Astrocyte of the cerebellum (primary cell): ENCODE measurements around the gene DRAP1.

ENCODE experiments used
- DNase-seq: peaks from one replicate; pipeline ENCODE4 v3.0.0-alpha.2; 2011; ENCODE audit warnings: low read depth
- H3K4me3 ChIP-seq: 2 replicates; pipeline ENCODE4 v1.5.1; 2011; ENCODE audit warnings: mild to moderate bottlenecking, low read depth, low read length, moderate library complexity
- in situ Hi-C: cut with HindIII; loops from 2 replicates; pipeline ENCODE4 v1.10.0; 2017; ENCODE audit warnings: low sequenced_read_pairs
- TF ChIP-seq, protein P1 (sequence below): IDR thresholded peaks from 2 replicates; pipeline ENCODE4 v1.5.1; 2012; ENCODE audit warnings: low read length, low read depth, moderate library complexity, mild to moderate bottlenecking; ENCODE audit errors: missing control alignments

Gene DRAP1

DNA sequence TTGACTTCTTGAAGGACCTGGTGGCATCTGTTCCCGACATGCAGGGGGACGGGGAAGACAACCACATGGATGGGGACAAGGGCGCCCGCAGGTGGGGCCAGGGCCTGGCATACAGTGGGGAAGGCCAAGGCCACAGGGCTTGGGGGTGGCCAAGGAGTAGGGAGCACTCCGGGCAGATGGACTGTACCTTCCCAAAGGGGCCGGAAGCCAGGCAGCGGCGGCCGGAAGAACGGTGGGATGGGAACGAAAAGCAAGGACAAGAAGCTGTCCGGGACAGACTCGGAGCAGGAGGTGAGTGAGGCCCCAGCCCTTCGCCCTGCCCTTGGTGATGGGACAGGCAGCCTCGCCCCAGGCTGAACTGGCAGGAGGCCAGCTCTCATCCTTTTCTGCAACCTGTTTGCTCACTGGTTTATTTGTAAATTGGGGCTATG is 1.2 kb downstream of the DRAP1 start:
- no peak for DNase-seq
- peak overlapping the region; percentile 72 for H3K4me3 ChIP-seq
- TF ChIP-seq, protein P1, sequence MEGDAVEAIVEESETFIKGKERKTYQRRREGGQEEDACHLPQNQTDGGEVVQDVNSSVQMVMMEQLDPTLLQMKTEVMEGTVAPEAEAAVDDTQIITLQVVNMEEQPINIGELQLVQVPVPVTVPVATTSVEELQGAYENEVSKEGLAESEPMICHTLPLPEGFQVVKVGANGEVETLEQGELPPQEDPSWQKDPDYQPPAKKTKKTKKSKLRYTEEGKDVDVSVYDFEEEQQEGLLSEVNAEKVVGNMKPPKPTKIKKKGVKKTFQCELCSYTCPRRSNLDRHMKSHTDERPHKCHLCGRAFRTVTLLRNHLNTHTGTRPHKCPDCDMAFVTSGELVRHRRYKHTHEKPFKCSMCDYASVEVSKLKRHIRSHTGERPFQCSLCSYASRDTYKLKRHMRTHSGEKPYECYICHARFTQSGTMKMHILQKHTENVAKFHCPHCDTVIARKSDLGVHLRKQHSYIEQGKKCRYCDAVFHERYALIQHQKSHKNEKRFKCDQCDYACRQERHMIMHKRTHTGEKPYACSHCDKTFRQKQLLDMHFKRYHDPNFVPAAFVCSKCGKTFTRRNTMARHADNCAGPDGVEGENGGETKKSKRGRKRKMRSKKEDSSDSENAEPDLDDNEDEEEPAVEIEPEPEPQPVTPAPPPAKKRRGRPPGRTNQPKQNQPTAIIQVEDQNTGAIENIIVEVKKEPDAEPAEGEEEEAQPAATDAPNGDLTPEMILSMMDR, result no peak
- in situ Hi-C loops, result no loop called here

DNA sequence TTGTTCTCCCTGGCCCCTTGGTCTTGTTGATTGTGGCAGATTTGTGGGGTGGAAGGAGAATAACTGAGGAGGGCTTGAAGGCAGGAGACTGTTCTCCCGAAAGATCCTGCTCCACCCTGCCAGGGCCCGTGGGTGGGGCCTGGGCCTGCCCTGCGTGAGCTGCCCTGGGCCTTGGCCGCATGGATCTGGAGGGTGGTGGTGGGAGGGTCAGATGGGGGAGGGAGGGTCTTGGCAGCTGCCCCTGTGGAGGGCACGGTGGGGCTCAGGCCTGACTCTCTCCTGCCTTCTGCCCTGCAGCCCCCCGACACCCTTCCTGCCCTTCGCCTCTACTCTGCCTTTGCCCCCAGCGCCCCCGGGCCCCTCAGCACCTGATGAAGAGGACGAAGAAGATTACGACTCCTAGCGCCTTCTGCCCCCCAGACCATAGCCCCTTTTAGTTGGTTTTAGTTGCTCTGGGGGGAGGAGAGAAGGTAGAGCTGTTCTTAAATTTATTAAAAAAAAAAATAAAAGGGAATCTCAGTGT is 1.9 kb downstream of the DRAP1 start:
- no peak for DNase-seq
- in situ Hi-C loops, result no loop called here
- TF ChIP-seq, protein P1, result no peak
- H3K4me3 ChIP-seq, result no peak overlapping the region

DNA sequence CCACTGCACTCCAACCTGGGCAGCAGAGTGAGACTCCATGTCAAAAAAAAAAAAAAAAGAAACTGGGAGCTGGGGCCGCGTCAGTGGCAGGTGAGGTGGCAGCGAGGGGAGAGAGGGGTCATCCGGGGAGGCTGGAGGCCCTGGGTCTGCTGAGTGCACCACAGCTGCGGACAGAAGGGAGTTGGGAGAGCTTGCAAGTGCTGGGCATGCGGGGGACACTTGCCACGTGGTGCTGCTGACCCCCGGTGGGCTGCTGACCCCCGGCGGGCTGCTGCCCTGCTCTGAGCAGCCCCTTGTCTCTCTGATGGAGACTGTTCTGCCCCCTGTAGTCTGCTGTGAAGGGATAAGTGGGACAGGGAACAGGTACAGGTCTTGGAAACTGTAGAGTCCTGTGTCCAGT is 2.6 kb downstream of the DRAP1 start:
- in situ Hi-C loops, result no loop called here
- TF ChIP-seq, protein P1, result no peak
- no peak for DNase-seq
- no peak overlapping the region for H3K4me3 ChIP-seq

DNA sequence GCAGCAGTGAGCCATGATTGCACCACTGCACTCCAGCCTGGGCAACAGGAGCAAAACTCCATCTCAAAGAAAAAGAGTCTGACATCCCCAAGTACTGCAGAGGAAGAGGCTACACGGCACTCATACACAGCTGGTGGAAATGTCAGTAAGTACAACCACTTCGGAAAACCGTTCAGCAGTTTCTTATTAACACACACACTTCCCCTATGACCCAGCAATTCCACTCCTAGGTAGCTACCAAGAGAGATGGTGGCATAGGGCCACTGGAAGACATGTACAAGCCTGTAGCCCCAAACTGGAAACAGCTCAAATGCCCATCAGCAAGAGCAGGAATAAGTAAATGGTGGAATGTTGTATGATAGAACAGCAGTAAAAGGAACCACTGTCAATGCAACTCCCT is 3.3 kb downstream of the DRAP1 start:
- TF ChIP-seq, protein P1, result no peak
- DNase-seq, result no peak
- in situ Hi-C loops, result no loop called here
- H3K4me3 ChIP-seq, result no peak overlapping the region

DNA sequence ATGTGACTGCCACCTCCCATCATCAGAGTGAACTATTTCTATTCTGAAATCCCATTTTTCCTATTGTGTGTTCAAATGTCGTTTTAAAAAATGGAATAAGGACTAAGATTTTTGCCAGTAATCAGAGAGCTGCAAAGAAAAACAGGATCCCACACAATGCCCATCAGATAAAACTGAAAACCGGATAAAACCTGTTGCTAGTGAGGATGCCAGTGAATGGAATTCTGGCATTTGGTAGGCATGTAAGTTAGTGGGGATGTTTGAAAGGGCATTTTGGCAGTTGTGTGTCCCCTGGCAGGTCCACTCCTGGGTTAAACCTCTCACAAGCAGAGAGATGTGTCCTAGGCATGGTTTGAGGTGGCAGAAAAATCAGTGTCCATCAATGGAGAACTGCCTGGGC is 6.2 kb downstream of the DRAP1 start:
- no peak overlapping the region for H3K4me3 ChIP-seq
- TF ChIP-seq, protein P1, result no peak
- DNase-seq, result no peak
- in situ Hi-C loops, result no loop called here

DNA sequence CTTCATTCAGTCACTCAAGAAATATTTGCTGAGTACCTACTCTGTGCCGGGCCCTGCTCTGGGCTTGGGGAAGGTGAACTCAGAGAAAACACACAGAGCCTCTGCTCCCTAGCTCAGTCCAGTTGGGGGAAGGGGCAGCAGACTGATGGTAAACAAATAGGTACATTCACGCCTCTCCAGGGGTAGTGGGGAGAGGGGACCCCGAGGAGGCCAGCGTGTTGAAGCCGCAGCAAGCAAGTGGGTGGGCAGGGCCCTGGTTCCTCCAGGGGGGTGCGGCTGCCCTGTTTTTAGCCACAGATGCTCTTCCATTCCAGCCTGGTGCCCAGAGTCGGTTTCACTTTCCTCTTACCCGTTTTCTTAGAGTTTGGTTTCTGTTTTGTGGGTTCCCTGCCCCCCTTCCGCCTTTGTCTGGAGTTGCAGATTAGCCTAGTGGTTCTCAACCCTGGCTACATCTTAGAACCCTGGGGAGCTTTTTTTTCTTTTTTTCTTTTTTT is 8.7 kb downstream of the DRAP1 start:
- in situ Hi-C loops, result no loop called here
- TF ChIP-seq, protein P1, result no peak
- no peak overlapping the region for H3K4me3 ChIP-seq
- DNase-seq, result no peak
